ENCODE results near the gene ABLIM3. TPM values are rescaled to one million over a fixed set of nuclear protein-coding genes. Genes with fewer than 3 reads are reported as not detected.

The ABLIM3 gene
- total RNA-seq, 1 donor from 2014 or later, result 3.9 TPM

GRCh38 chr5:149304195-149305078 lies 163.1 kb downstream of the ABLIM3 start:
- peaks cover 2% of the 10 kb centered on the region for H3K27me3 Mint-ChIP-seq (ENCODE audit: low read depth, unreplicated experiment)
- H3K27ac ChIP-seq (ENCODE audit: low read depth, low read length), result no peak overlapping the region

DNA sequence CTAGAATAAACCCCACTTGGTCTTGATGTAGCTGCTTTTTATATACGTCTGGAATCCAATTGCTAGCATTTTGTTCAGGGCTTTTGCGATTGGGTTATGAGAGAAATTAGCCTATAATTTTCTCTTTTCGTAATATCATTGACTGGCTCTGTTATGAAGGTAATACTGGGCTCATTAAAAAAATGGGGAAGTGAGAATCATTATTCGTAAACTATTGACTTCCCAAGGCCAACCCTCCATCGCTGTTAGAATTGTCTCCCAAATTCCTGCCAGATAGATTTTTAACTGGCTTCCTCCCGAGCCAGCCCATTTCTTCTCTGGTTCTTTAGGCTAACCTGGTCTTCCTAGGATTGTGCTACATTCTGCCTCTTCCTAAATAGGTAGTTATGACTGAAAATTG lies 168.1 kb downstream of the ABLIM3 start:
- H3K9ac ChIP-seq (ENCODE audit: low read length), result no peak overlapping the region
- DNase-seq (ENCODE audit: low read depth) (no peak), FAIRE-seq (no peak)
- Mint-ChIP-seq H3K36me3 (ENCODE audit: low read depth, unreplicated experiment) (peaks cover 3% of the 10 kb centered on the region), H3K4me3 (ENCODE audit: unreplicated experiment) (no peak overlapping the region), H3K4me1 (ENCODE audit: low read depth, unreplicated experiment) (peaks cover 4% of the 10 kb centered on the region), H3K9me3 (ENCODE audit: unreplicated experiment) (no peaks in the 10 kb centered on the region), H3K27me3 (ENCODE audit: low read depth, unreplicated experiment) (peaks cover 4% of the 10 kb centered on the region), H3K27ac (ENCODE audit: unreplicated experiment) (no peak overlapping the region)
- H3K79me2 ChIP-seq (ENCODE audit: insufficient read depth, low read length), result no peaks in the 10 kb centered on the region
- H2AFZ ChIP-seq (ENCODE audit: low read depth, low read length), result no peak overlapping the region
- H3K9me3 ChIP-seq (ENCODE audit: insufficient read depth, low read depth, low read length), result no peaks in the 10 kb centered on the region
- TF ChIP-seq EZH2 (IDR thresholded peaks at IDR 0.05; ENCODE audit: insufficient read depth, low read length), result no peak
- TF ChIP-seq, protein P1, sequence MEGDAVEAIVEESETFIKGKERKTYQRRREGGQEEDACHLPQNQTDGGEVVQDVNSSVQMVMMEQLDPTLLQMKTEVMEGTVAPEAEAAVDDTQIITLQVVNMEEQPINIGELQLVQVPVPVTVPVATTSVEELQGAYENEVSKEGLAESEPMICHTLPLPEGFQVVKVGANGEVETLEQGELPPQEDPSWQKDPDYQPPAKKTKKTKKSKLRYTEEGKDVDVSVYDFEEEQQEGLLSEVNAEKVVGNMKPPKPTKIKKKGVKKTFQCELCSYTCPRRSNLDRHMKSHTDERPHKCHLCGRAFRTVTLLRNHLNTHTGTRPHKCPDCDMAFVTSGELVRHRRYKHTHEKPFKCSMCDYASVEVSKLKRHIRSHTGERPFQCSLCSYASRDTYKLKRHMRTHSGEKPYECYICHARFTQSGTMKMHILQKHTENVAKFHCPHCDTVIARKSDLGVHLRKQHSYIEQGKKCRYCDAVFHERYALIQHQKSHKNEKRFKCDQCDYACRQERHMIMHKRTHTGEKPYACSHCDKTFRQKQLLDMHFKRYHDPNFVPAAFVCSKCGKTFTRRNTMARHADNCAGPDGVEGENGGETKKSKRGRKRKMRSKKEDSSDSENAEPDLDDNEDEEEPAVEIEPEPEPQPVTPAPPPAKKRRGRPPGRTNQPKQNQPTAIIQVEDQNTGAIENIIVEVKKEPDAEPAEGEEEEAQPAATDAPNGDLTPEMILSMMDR (IDR thresholded peaks at IDR 0.05; ENCODE audit: insufficient read depth, low read depth, low read length), result no peak
- no peak overlapping the region for H3K27ac ChIP-seq (ENCODE audit: low read depth, low read length)
- no peak overlapping the region for H3K4me2 ChIP-seq (ENCODE audit: low read length)
- no peaks in the 10 kb centered on the region for H3K36me3 ChIP-seq (ENCODE audit: insufficient read depth, low read length)
- H4K20me1 ChIP-seq (ENCODE audit: insufficient read depth, low read length), result no peaks in the 10 kb centered on the region
- H3K4me3 ChIP-seq (ENCODE audit: insufficient read depth, low read depth, low read length), result no peak overlapping the region
- H3K4me1 ChIP-seq (ENCODE audit: insufficient read depth, low read length), result peaks cover 7% of the 10 kb centered on the region
- H3K27me3 ChIP-seq (ENCODE audit: insufficient read depth, low read length), result no peaks in the 10 kb centered on the region

More at GRCh38 chr5:149304195-149305078, 163.1 kb downstream of the ABLIM3 start:
- TF ChIP-seq, protein P1 (IDR thresholded peaks at IDR 0.05; ENCODE audit: insufficient read depth, low read depth, low read length), result no peak
- no peak for TF ChIP-seq EZH2 (IDR thresholded peaks at IDR 0.05; ENCODE audit: insufficient read depth, low read length)
- Histone ChIP-seq H3K4me3 (ENCODE audit: insufficient read depth, low read depth, low read length) (no peak overlapping the region), H3K9ac (ENCODE audit: low read length) (no peak overlapping the region), H3K27me3 (ENCODE audit: insufficient read depth, low read length) (no peaks in the 10 kb centered on the region), H2AFZ (ENCODE audit: low read depth, low read length) (no peak overlapping the region), H3K79me2 (ENCODE audit: insufficient read depth, low read length) (no peaks in the 10 kb centered on the region), H3K4me2 (ENCODE audit: low read length) (no peak overlapping the region), H3K4me1 (ENCODE audit: insufficient read depth, low read length) (no peaks in the 10 kb centered on the region), H4K20me1 (ENCODE audit: insufficient read depth, low read length) (no peaks in the 10 kb centered on the region), H3K36me3 (ENCODE audit: insufficient read depth, low read length) (no peaks in the 10 kb centered on the region), H3K9me3 (ENCODE audit: insufficient read depth, low read depth, low read length) (no peaks in the 10 kb centered on the region)
- FAIRE-seq (no peak), DNase-seq (ENCODE audit: low read depth) (no peak)
- Mint-ChIP-seq H3K4me1 (ENCODE audit: low read depth, unreplicated experiment) (peaks cover 3% of the 10 kb centered on the region), H3K9me3 (ENCODE audit: unreplicated experiment) (no peaks in the 10 kb centered on the region), H3K27ac (ENCODE audit: unreplicated experiment) (no peak overlapping the region), H3K36me3 (ENCODE audit: low read depth, unreplicated experiment) (peaks cover 6% of the 10 kb centered on the region), H3K4me3 (ENCODE audit: unreplicated experiment) (no peak overlapping the region)

Other genes starting within 250 kb of the ABLIM3 start
- 2.6 and 3.1 TPM in 2 replicates for gene SH3TC2, start 78.4 kb upstream of the ABLIM3 start, total RNA-seq
- 7.6 and 8.3 TPM in 2 replicates for gene AFAP1L1, start 130.4 kb downstream of the ABLIM3 start, total RNA-seq
- 26.0 and 30.0 TPM in 2 replicates for gene GRPEL2, start 204.0 kb downstream of the ABLIM3 start, total RNA-seq
- gene PCYOX1L, start 216.6 kb downstream of the ABLIM3 start, total RNA-seq, result 16.6 and 21.8 TPM in 2 replicates
- gene IL17B, start 237.8 kb downstream of the ABLIM3 start, total RNA-seq, result 0.54 and 0.60 TPM in 2 replicates